ENCODE measurements around the gene IL5.

DNA sequence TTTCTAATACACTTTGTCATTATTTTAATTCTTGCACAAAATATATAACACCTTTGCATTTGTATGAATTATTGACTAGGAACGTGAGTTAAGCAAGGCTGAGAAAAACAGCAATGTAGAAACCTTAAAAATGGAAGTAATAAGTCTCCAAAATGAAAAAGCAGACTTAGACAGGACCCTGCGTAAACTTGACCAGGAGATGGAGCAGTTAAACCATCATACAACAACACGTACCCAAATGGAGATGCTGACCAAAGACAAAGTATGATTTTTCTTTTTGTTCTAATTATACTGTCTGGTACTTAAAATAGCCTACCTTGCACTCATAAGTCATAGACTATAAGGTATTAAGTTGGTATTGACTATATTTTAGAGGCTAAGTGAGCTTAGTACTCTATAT, 47.8 kb upstream of the IL5 start:
- TF ChIP-seq CTCF (IDR thresholded peaks at IDR 0.05 in 8 of 11, conservative IDR thresholded peaks at IDR 0.05 in 3 of 11) (no peak), POLR2A (IDR thresholded peaks at IDR 0.05) (no peak), POLR2AphosphoS5 (IDR thresholded peaks at IDR 0.05) (no peak)

Measured in spleen (tissue), 7 donors.